PFSK-1 (cell line): ENCODE data around the gene SETD1A.

Source experiments
- FOXP2 ChIP-seq: optimal IDR thresholded peaks from 2 replicates; pipeline ENCODE3; 2011; ENCODE audit warnings: borderline replicate concordance, control low read depth, inconsistent platforms; ENCODE audit not compliant: insufficient read depth; ENCODE audit errors: extremely low read length, extremely low read depth
- POLR2AphosphoS5 ChIP-seq: IDR thresholded peaks from 2 replicates; pipeline ENCODE4 v1.6.1; 2012; ENCODE audit warnings: low read depth, mild to moderate bottlenecking, control low read depth, low read length, moderate library complexity
- REST ChIP-seq, 2 experiments: IDR thresholded peaks; 2 replicates each; pipeline versions ENCODE4 v1.6.1 to v1.8.0; 2011 to 2012; ENCODE audit warnings: low read depth in 2 of 2, low read length in 2 of 2, control low read depth in 1 of 2, inconsistent platforms in 1 of 2, mild to moderate bottlenecking in 1 of 2, moderate library complexity in 1 of 2; ENCODE audit not compliant: insufficient read depth in 1 of 2

GRCh38 chr16:30977502-30977901 is 19.9 kb downstream of the SETD1A start:
- TF ChIP-seq FOXP2 (no peak), POLR2AphosphoS5 (no peak), REST (IDR thresholded peaks at IDR 0.05; ENCODE audit: insufficient read depth in 1 of 2, low read depth in 2 of 2, low read length in 2 of 2) (no peak)
